Measurements from ENCODE around the gene MST1R.

MST1R gene

GRCh38 chr3:49873623-49874022 is 30.1 kb downstream of the MST1R start:
- DNase-seq = no peak

- DNase-seq = no peak
Measured at GRCh38 chr3:49872801-49873281, 30.8 kb downstream of the MST1R start.

DNA sequence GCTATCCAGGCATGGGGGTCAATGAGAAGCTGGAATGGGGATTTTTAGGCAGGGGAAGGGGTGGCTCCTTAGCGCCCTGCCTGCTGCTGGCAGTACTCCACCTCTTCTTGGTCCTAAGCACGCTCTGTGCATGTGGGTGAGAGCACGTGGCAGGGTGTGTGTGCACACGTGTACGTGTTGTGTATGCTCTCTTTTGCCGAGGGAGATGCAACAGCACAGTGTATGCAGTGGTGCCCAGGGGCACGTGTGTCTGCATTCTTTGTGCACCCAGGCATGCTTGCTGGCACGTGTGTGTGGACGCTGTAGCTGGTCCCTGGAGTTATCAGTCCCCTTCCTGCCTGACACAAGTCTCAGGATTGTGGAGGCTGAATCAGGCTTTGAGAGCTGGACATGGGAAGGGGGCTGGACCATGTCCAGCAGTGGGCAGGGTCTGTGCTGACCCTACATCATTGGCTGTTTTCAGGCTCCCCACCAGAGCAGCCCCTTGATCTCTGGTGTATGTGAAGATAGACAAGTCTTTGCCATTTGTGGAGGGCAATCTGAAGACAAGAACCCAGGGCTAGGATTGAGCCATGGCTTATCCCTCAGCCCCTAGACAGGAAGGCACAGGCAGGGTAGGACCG is 32.0 kb downstream of the MST1R start:
- DNase-seq = no peak

DNA sequence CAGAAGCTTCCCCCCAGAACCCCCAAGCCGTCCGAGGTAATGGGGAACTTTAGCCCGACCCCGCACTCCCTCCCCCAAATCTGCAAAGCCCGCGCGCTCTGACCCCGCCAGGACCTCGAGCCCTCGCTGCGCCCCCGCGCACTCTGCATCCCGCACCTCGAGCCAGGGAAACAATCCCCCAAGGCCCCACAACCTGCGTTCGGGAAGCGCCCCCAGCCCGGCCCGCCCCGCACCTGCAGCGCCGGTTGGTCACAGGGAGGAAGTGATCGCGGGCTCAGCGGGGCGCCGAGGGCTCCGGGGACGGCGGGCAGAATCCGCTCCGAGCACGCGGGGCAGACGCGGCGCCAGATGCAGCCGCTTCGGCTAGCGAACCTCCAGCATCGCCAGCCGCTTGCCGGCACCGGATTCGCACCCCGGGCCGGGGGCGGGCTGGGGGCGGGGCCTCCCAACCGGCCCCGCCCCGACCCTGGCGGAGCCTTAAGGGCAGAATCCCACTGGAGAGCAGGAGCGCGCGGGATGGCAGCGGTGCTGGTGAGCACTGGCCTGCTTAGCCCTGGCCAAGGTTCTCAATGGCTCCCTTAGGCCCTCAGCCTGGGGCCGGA is 34.0 kb downstream of the MST1R start, which contains the start of gene CAMKV:
TSS of gene CAMKV (minus strand) at position 382 of the 602 bp plus-strand sequence. CDS start 7,518 bp downstream, outside the sequence.
- peak; percentile 32 for DNase-seq

DNA sequence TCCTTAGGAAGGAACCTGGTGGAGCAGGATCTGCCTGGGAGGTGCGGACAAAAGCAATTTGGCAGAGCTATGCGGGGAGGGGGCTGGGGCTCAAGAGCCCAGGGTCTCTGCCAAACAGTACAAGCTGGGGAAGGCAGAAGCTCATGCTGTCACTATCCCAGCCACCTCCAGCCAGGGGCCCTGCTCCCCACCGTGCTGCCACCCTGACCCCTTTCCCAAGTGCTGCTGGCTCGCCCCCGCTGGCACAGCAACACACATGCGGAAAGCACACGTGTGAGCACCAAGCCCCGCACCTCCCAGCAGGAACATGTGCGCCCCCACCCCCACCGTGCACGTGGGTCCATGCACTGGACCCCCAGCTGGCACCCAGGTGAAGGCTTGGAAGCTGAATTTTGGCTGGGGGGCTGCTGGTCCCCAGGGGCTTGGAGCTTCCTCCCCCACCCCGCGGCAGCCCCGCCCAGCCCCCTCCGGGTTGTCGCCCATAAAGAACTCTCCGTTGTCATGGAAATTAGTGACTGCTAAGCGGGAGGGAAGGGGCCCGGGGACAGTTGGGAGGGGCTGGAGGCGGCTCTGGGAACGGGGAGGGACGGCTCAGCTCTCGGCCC is 34.7 kb downstream of the MST1R start:
- DNase-seq = no peak

GRCh38 chr3:49867871-49868321 is 35.8 kb downstream of the MST1R start:
- DNase-seq = no peak

DNA sequence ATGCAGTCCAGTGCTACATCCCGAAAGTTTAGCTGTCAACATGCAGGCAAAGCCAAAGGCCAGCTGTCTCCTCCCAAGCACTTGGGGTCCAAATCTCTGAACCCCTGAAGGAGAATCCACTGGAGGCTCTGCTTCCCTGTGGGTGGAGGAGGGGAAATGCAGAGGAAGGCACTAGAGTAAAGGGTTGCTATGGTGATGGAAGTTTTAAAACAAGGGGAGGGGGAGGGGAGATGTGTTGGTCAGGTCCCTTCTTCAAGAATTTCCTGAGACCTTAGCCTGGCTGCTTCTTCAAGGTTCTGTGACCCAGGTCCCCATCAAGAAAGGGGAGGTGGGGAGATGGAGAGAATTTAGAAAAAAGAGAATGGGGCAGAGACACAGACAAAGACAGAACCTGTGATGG is 36.3 kb downstream of the MST1R start:
- DNase-seq = no peak

DNA sequence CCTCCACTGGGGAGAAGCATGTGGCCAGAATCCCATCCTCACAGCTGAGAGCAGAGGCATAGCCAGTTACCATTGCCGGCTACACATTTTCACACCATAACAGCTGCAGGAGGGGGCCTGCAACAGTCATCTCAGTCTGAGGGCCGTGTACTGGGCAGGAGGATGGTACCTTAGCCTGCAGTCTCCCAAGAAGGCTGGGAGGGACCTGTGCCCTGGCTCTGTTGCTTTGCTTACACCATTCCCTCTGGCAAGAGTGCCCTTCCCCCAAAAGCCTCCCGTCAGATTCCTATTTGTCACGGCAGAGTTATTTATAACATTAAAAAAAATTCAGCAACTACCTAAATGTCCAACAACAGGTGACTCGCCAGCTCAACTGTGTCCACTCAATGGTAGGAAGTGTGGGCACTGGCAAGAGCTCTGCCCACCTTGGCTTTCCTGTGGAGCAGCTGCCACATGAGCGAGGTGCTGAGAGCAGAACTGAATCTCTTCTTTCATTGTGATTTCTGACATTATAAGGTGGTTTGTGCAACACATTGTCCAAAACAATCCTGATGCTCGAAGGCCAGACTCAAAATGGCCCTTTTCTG is 38.4 kb downstream of the MST1R start:
- DNase-seq = no peak

GRCh38 chr3:49864505-49864904 is 39.2 kb downstream of the MST1R start:
- DNase-seq = no peak

DNA sequence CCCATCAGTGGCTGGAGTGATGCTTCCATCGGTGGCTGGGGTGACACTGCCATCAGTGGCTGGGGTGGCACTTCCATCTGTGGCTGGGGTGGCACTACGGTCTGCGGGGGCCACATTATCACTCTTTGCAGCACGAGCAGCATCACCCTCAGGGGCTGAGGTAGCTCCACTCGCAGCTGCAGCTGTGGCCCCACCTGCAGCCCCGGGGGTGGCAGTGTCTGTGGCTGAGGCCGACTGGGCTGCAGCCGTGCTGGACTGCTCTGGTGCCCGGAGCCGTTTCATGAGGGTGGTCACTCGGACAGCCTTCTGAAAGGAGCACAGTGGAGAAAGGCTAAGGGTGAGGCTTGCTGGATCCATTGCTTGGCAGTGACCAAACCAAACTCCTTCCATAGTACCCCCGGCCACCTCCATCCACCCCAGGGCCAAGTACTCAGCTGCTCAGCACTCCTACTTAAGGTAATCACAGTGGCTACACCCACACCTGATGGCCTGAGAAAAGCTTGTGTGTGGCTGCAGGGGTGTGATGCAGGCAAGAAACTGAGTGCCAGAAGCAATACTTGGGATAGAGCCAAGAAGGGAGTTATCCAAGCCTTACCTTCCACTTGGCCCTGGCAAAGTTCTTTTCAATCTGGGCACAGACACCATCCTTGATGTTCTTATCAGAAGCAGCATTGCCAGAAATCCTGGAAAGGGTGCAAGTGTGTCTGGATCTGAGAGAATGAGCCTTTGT is 43.9 kb downstream of the MST1R start:
- no peak for DNase-seq

DNA sequence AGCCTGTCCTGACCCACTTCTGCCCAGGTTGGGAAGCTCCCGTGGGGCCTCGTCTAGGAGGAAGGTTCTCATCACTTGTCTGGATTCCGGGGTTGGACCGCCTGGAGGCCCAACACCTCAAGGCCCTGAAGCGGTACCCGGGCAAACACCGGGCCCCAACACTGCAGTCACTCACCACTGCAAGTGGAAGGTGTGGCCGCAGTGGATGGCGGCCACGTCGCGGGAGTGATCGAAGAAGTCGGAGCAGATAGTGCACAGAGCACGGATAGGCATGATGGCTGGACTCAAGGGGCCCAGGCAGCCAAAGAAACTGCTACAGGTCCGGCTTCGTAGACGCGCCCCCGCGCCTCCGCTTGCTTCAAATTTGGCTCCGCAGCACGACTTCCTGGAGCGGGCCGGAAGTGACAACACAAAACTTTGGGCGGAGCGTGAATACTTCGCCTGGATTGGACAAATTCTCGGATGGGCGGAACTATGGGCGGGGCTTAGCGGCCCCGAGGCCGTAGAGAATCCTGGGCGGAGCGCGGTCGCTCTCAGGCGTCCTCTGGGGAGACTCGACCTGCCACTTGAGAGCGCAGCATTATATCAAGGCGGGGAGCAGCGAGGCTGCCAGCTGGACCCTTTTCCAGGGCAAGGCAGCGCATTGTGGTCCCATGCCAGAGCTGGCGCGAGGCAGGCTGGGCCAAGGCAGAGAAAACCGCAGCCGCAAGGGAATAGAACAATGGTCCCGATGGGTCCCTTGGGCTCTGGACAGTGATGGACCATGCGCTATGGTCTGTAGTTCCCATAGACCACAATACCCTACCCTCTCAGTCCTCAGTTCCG is 47.3 kb downstream of the MST1R start, which contains the start of gene TRAIP:
TSS of gene TRAIP (minus strand) at position 384 of the 825 bp plus-strand sequence. CDS start at position 273, 111 bp downstream.
- peak; percentile 92 for DNase-seq

DNA sequence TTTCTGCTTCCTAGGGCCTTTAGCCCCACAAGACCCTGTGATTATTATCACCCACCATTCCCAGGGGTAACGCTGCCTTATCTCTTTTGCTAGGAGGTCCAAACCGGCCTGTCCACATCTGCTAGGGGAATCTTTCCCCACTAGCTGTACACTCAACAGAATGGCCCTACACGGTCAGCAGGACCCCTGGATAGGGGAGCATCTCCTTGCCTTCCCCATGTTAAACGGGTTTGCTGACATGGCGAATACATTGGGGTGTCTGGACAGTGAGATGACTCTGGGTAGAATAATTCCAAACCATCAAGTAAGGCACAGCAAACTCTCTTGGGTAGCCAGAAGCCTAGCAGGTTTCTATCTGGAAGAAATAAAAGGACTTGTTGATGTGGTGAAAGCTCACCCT is 48.0 kb downstream of the MST1R start:
- DNase-seq = no peak

- no peak for DNase-seq
Measured at GRCh38 chr3:49845694-49846093, 58.0 kb downstream of the MST1R start.

DNA sequence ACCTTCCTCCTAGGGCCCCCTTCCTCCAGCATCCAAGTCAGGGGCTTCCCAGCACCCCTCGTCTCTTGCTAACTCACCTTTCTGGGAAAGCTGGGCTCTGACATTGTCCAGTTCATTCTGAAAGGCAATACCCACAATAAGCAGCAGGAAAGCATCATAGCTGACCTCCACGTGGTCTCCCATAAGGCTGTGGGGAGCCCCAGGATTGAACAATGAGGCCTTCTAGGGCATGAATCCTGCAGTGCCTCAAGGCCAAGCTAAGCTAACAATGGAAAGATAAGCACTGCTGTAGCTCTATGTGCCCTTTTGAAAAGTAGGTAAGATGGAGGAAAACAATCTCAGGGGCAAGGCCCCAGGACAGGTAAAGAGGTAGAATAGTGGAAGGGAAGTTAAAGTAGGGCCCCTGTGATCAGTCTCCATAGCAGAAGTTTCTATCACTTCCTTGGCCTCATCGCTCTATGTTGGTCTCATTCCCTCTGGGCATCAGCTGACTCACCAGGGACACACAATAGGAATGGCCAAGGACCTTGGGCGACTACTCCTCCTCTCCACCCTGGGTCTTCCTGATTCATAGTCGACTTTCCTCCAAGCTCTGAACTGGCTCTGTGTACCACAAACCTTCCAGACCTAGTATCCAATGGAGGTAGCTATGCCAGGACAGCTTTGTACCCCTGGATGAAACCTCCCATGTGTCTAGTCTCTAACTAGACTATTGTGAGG is 59.0 kb downstream of the MST1R start:
- DNase-seq = no peak

DNA sequence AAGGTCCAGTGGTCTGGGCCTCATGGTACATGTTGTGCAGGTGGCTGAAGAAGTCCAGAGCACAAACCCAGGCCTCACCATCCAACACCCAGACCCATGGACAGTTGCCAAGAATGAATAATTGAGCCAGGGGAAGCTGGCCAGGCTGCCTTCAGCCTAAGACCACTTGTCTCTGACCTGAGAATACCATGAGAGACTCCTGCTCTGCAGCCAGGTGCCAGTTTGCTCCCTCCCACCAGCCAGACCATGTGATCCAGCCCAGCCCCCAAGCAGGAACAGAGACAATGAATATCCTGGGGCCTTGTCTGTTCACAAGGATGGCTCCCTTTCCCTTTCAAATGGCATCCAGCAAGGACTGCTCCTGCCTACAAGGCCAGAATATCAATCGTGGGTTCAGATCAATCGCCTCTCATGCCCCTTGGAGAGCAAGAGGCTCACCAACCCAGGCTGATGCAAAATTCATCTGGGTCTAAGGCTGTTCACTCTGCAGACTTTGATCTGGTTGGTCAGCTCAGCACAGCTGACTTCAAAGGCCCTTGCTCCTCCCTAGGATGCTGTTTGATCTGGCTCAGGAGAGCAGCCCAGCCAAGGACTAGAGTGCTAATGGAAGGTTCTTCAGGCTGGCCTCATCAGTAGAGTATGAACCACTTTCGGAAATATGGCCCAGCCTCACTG is 60.7 kb downstream of the MST1R start:
- no peak for DNase-seq

GRCh38 chr3:49841806-49842205 is 61.9 kb downstream of the MST1R start:
- DNase-seq = no peak

GRCh38 chr3:49841126-49841696 is 62.5 kb downstream of the MST1R start:
- no peak for DNase-seq

GRCh38 chr3:49840388-49840787 is 63.3 kb downstream of the MST1R start:
- DNase-seq = no peak

DNA sequence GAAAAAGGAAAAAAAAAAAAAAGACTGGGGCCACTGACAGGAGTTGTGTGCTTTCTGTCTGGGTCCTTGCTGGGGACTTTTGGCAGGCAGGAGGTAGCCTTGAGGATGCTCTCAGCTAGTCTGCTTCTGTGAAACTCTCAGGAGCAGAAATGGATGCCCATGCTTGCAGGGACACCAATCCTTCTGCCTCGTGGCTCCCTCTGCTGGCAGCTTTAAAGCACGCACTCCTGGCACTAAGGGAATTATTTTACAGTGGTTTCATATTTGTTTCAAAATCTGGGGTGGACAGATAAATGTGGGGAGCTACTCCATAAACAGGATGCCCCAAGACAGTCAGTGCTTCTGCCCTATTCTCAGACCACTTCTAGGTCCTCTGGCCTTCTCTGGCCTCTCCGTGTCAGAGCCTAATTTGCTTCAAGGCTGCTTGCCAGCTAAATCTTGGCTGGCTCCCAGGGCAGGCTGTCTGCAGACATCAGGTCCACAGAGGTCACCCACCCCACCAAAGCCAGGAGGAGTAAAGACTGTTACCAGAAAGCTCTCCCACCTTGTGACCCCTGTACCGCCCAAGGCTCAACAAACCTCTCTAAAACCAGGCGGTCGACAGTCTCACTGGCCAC is 64.4 kb downstream of the MST1R start:
- DNase-seq = peak; percentile 80
